Fibroblast of skin of abdomen (primary cell): ENCODE results near the gene EVA1A.
"Not testable (repeated sequence)": the region's sequence is repeated elsewhere in the genome, so short reads cannot be mapped to it uniquely, and the experiment has no call there.

Experiments used
- DNase-seq: peaks from one replicate; pipeline ENCODE4 v3.0.0-alpha.2; 2013

EVA1A gene

GRCh38 chr2:75480971-75481836, 79.5 kb downstream of the EVA1A start:
- no peak for DNase-seq

GRCh38 chr2:75477696-75478095, 83.0 kb downstream of the EVA1A start:
- DNase-seq = not testable (repeated sequence)

GRCh38 chr2:75476761-75477160, 84.0 kb downstream of the EVA1A start:
- peak; percentile 79 for DNase-seq

- no peak for DNase-seq
These were observed 84.8 kb downstream of the EVA1A start for GRCh38 chr2:75475976-75476375.

GRCh38 chr2:75475049-75475448, 85.7 kb downstream of the EVA1A start:
- DNase-seq = no peak

- DNase-seq = no peak
These were observed 86.6 kb downstream of the EVA1A start for GRCh38 chr2:75474115-75474514.

- peak; percentile 18 for DNase-seq
These were observed 93.9 kb downstream of the EVA1A start for GRCh38 chr2:75466708-75467311.

- peak; percentile 48 for DNase-seq
These were observed 95.3 kb downstream of the EVA1A start for GRCh38 chr2:75465317-75465984.

GRCh38 chr2:75464348-75464946, 96.3 kb downstream of the EVA1A start:
- peak; percentile 19 for DNase-seq

- DNase-seq = no peak
These were observed 98.0 kb downstream of the EVA1A start for GRCh38 chr2:75462721-75463120.

GRCh38 chr2:75462206-75462605, 98.5 kb downstream of the EVA1A start:
- no peak for DNase-seq

GRCh38 chr2:75460630-75461029, 100.1 kb downstream of the EVA1A start:
- DNase-seq = no peak

- peak; percentile 83 for DNase-seq
These were observed 101.0 kb downstream of the EVA1A start for GRCh38 chr2:75459565-75460310.

- DNase-seq = no peak
These were observed 102.5 kb downstream of the EVA1A start for GRCh38 chr2:75458201-75458600.

GRCh38 chr2:75456825-75457224, 103.9 kb downstream of the EVA1A start:
- DNase-seq = no peak

- no peak for DNase-seq
These were observed 104.6 kb downstream of the EVA1A start for GRCh38 chr2:75456111-75456510.

- no peak for DNase-seq
These were observed 106.5 kb downstream of the EVA1A start for GRCh38 chr2:75454241-75454620.

- DNase-seq = no peak
These were observed 107.1 kb downstream of the EVA1A start for GRCh38 chr2:75453384-75454240.

GRCh38 chr2:75450068-75450467, 110.7 kb downstream of the EVA1A start:
- DNase-seq = no peak

- no peak for DNase-seq
These were observed 113.6 kb downstream of the EVA1A start for GRCh38 chr2:75447176-75447575.
